B cell (primary cell): Measurements from ENCODE around the gene MAP7D2. TPM values are rescaled to one million over a fixed set of nuclear protein-coding genes. Genes with fewer than 3 reads are reported as not detected.

Experiments used
- ATAC-seq: fragments of 200-7000 bp; cut with Tn5 transposase; one replicate; pipeline ENCODE4 v1.10.0; 2021; ENCODE audit warnings: low read depth, mild to moderate bottlenecking, moderate number of reproducible peaks, moderate library complexity
- CTCF ChIA-PET: fragments of 350-600 bp; sonication (Branson Sonifier 250); formaldehyde crosslinking; loops from one replicate; lab custom pipeline; 2021; ENCODE audit warnings: antibody characterized with exemption, inconsistent platforms; lab: Charles Lee
- POLR2A ChIA-PET: fragments of 350-600 bp; sonication (Branson Sonifier 250); formaldehyde crosslinking; loops from one replicate; lab custom pipeline; 2021; ENCODE audit warnings: antibody characterized with exemption; lab: Charles Lee
- DNase-seq: peaks from one replicate; pipeline ENCODE4 v3.0.0; 2013
- H2AFZ ChIP-seq: 2 replicates; pipeline ENCODE4 v1.6.1; 2012; ENCODE audit warnings: mild to moderate bottlenecking, low read depth, low read length; ENCODE audit not compliant: insufficient read depth, poor library complexity, severe bottlenecking
- H3K27ac ChIP-seq, 2 donors: 1 replicate in 1 of 2; 2 replicates in 1 of 2; pipeline ENCODE4 v1.5.1; 2012 to 2013; ENCODE audit warnings: low read length in 2 of 2, mild to moderate bottlenecking in 2 of 2, moderate library complexity in 1 of 2
- H3K27me3 ChIP-seq, 4 experiments: fragments of 200-600 bp in 1 of 4; sonication (generic) in 1 of 4; replicated peaks in 1 of 4; 1 replicate in 2 of 4; 2 replicates in 2 of 4; pipeline versions ENCODE4 v1.6.1 to v1.7.0; 2013 to 2016; ENCODE audit warnings: low read length in 3 of 4, mild to moderate bottlenecking in 2 of 4, mixed read lengths in 1 of 4, moderate library complexity in 1 of 4; ENCODE audit not compliant: insufficient read depth in 4 of 4, control insufficient read depth in 3 of 4; ENCODE audit errors: control extremely low read depth in 1 of 4
- H3K36me3 ChIP-seq, 2 experiments: replicated peaks in 1 of 2; 1 replicate in 1 of 2; 2 replicates in 1 of 2; pipeline versions ENCODE4 v1.6.1 to v1.7.1; 2013; ENCODE audit warnings: low read length in 1 of 2; ENCODE audit not compliant: insufficient read depth in 2 of 2, control insufficient read depth in 1 of 2; ENCODE audit errors: control extremely low read depth in 1 of 2, extremely low read depth in 1 of 2
- H3K4me1 ChIP-seq, 2 donors: fragments of 200-600 bp in 1 of 2; sonication (generic) in 1 of 2; 1 replicate in 1 of 2; 2 replicates in 1 of 2; pipeline versions ENCODE4 v1.5.1 to v1.6.1; 2013 to 2017; ENCODE audit warnings: low read length in 2 of 2; ENCODE audit not compliant: control insufficient read depth in 2 of 2, insufficient read depth in 2 of 2
- H3K4me2 ChIP-seq: replicated peaks from 2 replicates; pipeline ENCODE3; 2012; ENCODE audit warnings: mild to moderate bottlenecking, low read depth, low read length; ENCODE audit not compliant: poor library complexity, severe bottlenecking
- H3K4me3 ChIP-seq, 5 experiments: fragments of 200-600 bp in 1 of 5; sonication (generic) in 1 of 5; 1 replicate in 3 of 5; 2 replicates in 2 of 5; pipeline versions ENCODE4 v1.5.1 to v1.7.0; 2011 to 2016; ENCODE audit warnings: low read length in 4 of 5, mild to moderate bottlenecking in 4 of 5, low read depth in 2 of 5, control low read depth in 1 of 5, moderate library complexity in 1 of 5; ENCODE audit not compliant: insufficient read depth in 1 of 5; ENCODE audit errors: control extremely low read depth in 1 of 5, extremely low read depth in 1 of 5
- H3K79me2 ChIP-seq: fragments of 200-600 bp; sonication (generic); one replicate; pipeline ENCODE4 v1.6.0; 2016; ENCODE audit warnings: low read length; ENCODE audit not compliant: control insufficient read depth, insufficient read depth
- H3K9ac ChIP-seq: fragments of 200-600 bp; sonication (generic); 2 replicates; pipeline ENCODE4 v1.6.1; 2017; ENCODE audit warnings: mild to moderate bottlenecking, low read length, moderate library complexity
- H3K9me3 ChIP-seq, 3 donors: one replicate each; pipeline versions ENCODE4 v1.6.1 to v1.7.1; 2013; ENCODE audit warnings: low read length in 2 of 3; ENCODE audit not compliant: control insufficient read depth in 2 of 3, insufficient read depth in 1 of 3; ENCODE audit errors: control extremely low read depth in 1 of 3
- H4K20me1 ChIP-seq: 2 replicates; pipeline ENCODE4 v1.6.0; 2012; ENCODE audit warnings: mild to moderate bottlenecking, low read length; ENCODE audit not compliant: insufficient read depth, control insufficient read depth, poor library complexity, severe bottlenecking
- H3K27ac Mint-ChIP-seq: one replicate; pipeline ENCODE4 v1.8.0; 2021; ENCODE audit warnings: mixed read lengths
- H3K27me3 Mint-ChIP-seq: one replicate; pipeline ENCODE4 v1.8.0; 2021; ENCODE audit warnings: mixed read lengths
- H3K4me1 Mint-ChIP-seq: one replicate; pipeline ENCODE4 v1.8.0; 2021; ENCODE audit warnings: mixed read lengths
- H3K4me3 Mint-ChIP-seq: one replicate; pipeline ENCODE4 v1.8.0; 2021; ENCODE audit warnings: mixed read lengths
- H3K9me3 Mint-ChIP-seq: one replicate; pipeline ENCODE4 v1.8.0; 2022; ENCODE audit warnings: mixed read lengths; ENCODE audit not compliant: insufficient read depth
- CTCF ChIP-seq: fragments of 200-600 bp; IDR thresholded peaks from one replicate; pipeline ENCODE4 v1.8.0; 2022; ENCODE audit warnings: antibody characterized with exemption, mild to moderate bottlenecking
- EZH2 ChIP-seq: IDR thresholded peaks from 2 replicates; pipeline ENCODE4 v1.6.1; 2012; ENCODE audit warnings: borderline replicate concordance, low read depth, mild to moderate bottlenecking, moderate library complexity, low read length; ENCODE audit not compliant: insufficient read depth, poor library complexity, severe bottlenecking
- WGBS: methylation state at CpG from one replicate; pipeline ENCODE4 v1.1.5; 2013; ENCODE audit warnings: missing lambda C conversion rate; ENCODE audit not compliant: insufficient coverage; 5-methylcytosine and 5-hydroxymethylcytosine counted together
- intact Hi-C: fragments of 100-400 bp; cut with micrococcal nuclease; formaldehyde crosslinking; loops from one replicate; pipeline ENCODE4 v1.10.0; 2022
- polyA plus RNA-seq: library from polyadenylated mRNA; depleted of rRNA; stranded (reverse); fragments of >200 nt; gene quantifications from 2 replicates; pipeline ENCODE4 v1.2.3, GENCODE V29; 2012
- total RNA-seq, 2 donors: library from RNA; stranded (reverse); fragments of 120-200 nt in 1 of 2; gene quantifications; 1 replicate in 1 of 2; 2 replicates in 1 of 2; pipeline versions ENCODE4 v1.2.3 to v1.2.4, GENCODE V29; 2013 to 2022

Gene MAP7D2
- total and polyA plus RNA-seq, 2 donors (not counting 1 experiment from before 2014, with no cell fraction given) = 0.54 TPM; not detected in 1

DNA sequence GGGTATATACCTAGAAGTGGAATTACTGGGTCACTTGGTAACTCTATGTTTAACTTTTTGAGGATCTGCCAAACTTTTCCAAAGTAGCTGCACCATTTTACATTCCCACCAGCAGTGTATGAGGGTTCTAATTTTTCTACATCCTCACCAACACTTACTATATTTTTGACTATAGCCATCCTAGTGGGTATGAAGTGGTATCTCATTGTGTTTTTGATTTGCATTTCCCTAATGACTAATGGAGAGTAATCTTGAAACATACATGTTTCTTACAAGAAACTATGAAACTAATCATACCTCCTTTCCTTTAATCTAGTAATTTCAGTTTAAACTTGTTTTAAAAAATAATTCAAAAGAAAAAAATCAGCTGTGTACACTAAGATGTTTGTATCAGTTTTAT is 143.7 kb downstream of the MAP7D2 start:
- Histone ChIP-seq H3K27ac (no peak overlapping the region), H3K36me3 (no peaks in the 10 kb centered on the region), H3K79me2 (peaks cover 27% of the 10 kb centered on the region), H3K4me3 (no peak overlapping the region), H3K4me1 (no peaks in the 10 kb centered on the region), H2AFZ (no peak overlapping the region), H3K27me3 (no peaks in the 10 kb centered on the region), H4K20me1 (peaks cover 9% of the 10 kb centered on the region), H3K4me2 (no peak overlapping the region), H3K9ac (no peak overlapping the region), H3K9me3 (no peaks in the 10 kb centered on the region)
- Mint-ChIP-seq H3K27me3 (no peaks in the 10 kb centered on the region), H3K9me3 (no peaks in the 10 kb centered on the region), H3K27ac (no peak overlapping the region), H3K4me3 (no peak overlapping the region), H3K4me1 (peaks cover 13% of the 10 kb centered on the region)
- CTCF ChIA-PET = no interaction called here
- intact Hi-C loops = no loop called here
- POLR2A ChIA-PET = interaction anchor here (0.6 kb wide), 1 partner anchor 11 kb away, joined by 7 read pairs; no protein-coding TSS in a partner anchor
- ATAC-seq (no peak), DNase-seq (no peak)
- no peak for TF ChIP-seq EZH2
- no peak for TF ChIP-seq CTCF

DNA sequence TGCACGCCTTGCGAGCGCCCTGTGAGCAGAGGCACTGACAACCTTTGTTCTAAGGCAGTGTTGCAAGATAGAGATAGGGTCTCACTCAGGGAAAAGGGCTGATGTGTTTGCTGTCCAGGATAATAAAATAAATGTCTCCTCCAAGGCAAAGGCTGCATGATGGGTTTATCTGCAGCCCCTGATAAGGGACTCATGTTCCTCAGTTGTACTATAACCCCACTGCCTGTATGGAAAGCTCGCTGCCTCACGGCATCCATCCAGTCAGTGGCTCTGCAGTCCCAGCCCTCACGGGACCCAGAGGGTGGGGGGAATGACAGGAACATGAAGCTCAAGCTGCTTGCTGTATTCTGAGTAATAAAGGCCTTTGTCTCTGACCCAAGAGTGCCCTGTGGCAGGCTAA is 148.4 kb downstream of the MAP7D2 start:
- H3K36me3 ChIP-seq = peaks cover 0 to 14% of the 10 kb centered on the region in 2 experiments
- no peak overlapping the region for H2AFZ ChIP-seq
- no peak overlapping the region for H3K27ac ChIP-seq
- H3K27ac Mint-ChIP-seq = no peak overlapping the region
- H3K9me3 Mint-ChIP-seq = no peaks in the 10 kb centered on the region
- no peak overlapping the region for H3K4me3 Mint-ChIP-seq
- DNase-seq (no peak), ATAC-seq (no peak)
- no peaks in the 10 kb centered on the region for H3K9me3 ChIP-seq
- no peaks in the 10 kb centered on the region for H3K27me3 ChIP-seq
- H3K79me2 ChIP-seq = no peaks in the 10 kb centered on the region
- no peaks in the 10 kb centered on the region for H4K20me1 ChIP-seq
- peaks cover 3% of the 10 kb centered on the region for H3K4me1 Mint-ChIP-seq
- no peaks in the 10 kb centered on the region for H3K4me1 ChIP-seq
- no peaks in the 10 kb centered on the region for H3K27me3 Mint-ChIP-seq
- H3K9ac ChIP-seq = no peak overlapping the region
- no peak overlapping the region for H3K4me3 ChIP-seq
- CTCF ChIA-PET = no interaction called here
- TF ChIP-seq CTCF = no peak
- no peak for TF ChIP-seq EZH2
- no peak overlapping the region for H3K4me2 ChIP-seq
- POLR2A ChIA-PET = no interaction called here
- no CpG with 5 or more reads among the region's 6 CpGs for whole genome bisulfite sequencing
- intact Hi-C loops = no loop called here
